NOMO-1 treated with dmso at 0.1 percent for 144 hours (cell line): ENCODE results near the gene IGLON5.
A peak's percentile ranks its signal among the peaks of the same experiment; 100 is the strongest.

Experiments used
- DNase-seq: peaks from one replicate; lab custom pipeline; 2025; ENCODE audit not compliant: unreplicated experiment; lab: John Stamatoyannopoulos, UW

IGLON5 gene

DNA sequence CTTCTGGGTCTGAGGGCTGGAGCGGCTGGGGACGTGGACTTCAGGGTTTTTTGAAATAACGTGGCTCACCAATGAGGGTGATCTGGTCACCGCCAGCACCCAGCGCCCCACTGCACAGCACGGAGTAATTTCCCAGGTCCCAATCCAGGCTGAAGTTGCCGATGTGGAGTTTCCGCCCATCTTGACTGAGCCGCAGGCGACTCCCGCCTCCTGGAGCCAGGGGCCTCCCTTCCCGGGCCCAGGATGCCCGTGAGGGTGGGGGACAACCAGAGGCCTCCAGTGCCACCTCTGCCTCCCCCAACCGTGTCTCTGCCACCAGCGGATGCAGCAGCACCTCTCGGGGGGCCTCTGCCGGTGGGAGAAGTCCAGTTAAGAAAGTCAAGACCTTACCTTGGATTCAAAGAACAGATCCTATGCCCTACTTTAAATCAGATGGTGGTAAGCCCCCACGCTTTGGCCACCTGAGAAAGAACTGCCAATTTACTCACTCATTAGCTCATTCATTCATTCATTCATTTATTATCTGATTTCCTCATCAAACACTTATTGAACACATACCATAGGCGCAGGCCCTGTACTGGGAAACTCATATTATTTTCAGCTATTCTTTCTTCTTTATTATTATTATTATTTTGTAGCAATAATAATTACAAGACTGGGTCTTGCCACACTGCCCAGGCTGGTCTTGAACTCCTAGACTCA lies 26.6 kb downstream of the IGLON5 start:
- DNase-seq, result no peak

DNA sequence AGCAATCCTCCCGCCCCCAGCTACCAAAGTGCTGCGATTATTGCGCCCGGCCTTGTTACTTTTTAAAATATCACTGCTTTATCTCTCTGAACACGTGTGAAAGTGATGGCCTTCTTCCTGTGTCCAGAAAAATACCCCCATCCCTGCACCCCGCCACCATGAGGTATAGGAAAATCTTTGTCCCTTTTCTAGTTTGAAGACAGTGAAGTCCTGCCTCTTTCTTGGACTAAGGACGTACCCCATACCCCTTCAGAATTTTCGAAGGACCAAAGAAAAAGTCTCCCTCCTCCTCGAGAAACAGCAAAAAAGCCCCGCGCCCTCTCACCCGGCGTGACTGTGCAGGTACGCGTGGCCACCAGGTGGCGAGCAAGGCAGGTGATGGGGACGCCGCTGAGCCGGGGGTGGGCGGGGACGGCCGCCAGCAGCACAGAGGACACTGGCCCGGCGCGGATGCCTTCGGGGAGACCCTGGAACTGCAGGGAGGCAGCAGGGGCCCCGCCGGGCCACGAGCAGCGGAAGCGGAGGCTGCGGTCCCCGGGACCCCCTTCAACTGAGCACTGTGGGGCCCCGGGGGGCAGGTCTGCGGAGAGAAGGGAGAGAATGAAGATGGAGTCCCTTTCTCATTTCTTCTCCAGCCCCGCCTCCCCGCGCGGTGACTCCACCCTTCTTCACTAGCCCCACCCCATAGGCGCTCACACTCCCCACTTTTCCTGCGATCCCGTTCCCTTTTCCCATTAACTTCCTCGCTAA lies 27.3 kb downstream of the IGLON5 start:
- DNase-seq, result peak; percentile 63

DNA sequence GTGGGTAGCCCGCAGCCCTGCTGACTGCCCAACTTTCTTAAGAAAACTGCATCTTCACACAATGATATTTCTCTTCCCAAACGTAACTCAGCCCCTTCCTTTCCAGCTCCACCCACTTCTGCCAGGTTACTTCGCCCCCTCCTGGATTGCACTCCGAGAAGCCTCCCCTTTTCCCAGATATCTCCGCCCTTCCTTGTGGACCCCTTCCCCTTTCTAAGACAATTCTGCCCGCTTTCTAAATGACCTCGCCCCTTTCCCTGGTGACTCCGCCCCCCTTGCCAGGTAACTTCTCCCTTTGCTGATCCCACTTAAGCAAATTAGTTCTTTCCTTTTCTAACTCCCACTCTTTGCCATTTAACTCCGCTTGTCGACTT lies 27.9 kb downstream of the IGLON5 start:
- DNase-seq, result no peak

DNA sequence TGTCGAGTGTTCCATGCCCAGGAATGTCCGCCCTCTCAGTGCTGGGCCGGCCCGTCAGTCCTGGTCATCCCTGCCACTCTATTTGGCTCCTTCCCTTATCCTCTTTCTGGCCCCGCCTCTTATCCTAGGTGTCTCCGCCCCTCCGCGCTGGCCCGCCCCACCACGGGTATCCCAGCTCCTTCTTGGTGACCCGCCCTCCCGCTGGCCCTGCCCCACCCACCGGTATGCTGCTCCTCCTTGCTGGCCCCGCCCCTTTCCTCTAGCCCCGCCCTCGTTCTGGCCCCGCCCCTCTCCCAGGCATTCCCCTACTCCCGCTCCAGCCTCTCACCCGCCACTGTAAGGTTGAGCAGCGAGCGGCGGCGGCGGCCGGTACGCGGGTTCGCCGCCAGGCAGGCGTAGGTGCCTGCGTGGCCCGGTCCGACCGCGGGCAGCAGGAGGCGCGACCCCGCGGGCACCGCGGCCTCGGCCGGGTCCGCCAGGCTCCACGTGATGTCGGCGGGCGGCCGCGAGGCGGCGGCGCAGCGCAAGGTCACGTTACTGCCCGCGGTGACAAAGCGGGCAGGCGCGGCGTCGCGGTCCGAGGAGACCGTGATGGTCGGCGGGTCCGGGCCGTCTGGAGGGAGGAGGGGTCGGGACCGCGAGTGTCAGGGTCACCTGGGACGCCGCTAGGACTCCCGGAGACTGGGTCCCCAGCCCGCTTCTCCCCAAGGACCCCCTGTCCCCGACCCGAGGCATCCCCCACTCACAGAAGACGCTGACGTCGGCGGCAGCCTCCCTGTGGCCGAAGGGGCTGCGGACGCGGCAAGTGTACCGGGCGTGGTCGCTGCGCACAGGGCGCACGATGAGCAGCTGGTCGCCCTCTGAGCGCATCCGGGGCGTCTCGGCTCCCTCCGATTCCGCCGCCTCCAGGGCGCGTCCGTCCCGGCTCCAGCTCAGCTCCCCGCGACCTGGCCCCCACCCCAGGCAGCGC lies 28.5 kb downstream of the IGLON5 start:
- peak; percentile 91 for DNase-seq

DNA sequence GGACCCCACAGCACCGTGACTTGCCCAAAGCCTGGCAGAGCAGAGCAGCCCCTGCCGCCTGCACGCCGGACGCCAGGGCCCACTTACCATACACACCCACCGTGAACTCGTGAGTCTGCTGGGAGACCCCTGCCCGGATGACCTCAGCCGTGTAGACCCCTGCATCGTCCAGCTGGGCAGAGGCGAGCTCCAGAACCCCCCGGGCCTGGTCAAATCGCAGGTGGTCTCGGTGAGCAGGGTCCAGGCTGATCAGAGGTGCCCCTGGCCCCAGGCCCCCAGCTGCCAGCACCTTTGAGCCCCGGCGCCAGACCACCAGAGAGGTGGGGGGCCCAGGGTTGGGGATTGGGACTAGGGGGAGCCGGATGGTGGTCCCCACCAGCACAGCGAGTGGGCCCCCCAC lies 29.6 kb downstream of the IGLON5 start:
- DNase-seq, result no peak

DNA sequence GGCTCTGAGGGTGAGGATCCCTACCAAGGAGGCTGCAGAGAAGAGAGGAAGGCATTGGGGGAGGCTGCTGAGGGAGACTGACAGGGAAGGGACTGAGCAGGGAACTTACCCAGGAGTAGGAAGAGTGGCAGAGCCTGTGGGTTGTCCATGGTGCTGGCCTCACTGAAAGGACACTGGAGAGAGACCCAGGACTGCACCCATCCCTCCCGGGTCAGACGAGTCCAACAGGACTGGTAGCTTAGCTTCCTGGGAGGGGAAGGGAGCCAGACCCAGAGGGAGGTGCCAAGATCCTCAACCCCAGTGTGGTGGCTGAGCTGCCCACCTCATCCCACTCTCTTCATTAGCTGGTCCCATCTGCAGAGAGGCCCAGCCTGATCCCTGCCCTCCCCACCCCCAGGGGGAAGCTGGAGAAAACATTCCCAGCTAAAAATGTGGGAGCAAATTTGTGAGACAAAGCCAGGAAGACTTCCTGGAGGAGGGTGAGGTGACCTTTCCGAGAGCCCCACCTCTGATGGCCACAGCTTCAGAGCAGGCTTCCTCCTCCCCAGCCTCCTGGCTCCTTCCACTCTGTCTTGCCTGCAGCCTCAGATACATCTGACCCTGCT lies 30.6 kb downstream of the IGLON5 start, which contains the start of gene VSIG10L:
VSIG10L (minus strand) TSS at position 164 of the 605 bp plus-strand sequence; CDS start at position 149, 15 bp downstream.
- DNase-seq, result no peak

DNA sequence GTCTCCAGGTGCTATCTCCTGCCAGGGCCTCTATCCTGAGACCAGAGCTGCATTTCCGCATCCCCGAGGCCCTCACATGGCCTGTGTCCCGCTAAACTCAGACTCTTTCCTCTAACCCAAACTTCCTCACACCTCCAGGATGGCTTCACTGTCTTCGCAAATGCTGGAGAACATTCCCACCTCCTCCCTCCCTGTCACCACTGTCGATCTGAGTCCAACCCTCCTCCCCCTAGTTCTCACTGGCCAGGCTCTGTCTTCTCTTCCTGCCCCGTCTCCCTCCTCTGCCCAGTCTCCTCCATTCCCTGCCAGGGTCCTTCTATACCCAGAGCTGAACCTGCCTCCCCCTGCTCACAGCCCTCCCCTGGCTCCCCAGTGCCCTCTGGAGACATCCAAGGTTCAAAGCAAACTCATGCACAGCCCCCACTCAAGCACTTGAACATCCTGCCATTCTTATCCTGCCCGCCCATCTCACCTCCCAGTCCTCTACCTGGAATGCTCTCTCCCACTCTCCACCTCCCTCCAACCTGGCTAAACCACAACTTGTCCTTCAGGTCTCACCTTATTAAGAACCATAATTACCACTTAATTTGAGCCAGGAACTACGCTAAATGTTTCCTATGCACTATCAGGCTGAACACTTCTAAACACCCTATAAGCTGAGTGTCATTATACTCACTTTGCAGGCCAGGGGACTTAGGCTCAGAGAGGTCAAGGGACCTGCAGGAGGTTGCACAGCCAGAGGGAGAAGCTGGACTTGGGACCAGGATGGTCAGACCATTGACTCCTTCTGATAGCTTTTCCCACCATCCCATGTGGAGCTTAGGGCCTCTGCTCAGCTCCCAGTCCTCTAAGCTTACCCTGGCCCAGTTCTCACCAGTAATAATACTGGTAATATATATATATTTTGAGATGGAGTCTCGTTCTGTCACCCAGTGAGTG lies 31.5 kb downstream of the IGLON5 start:
- no peak for DNase-seq

DNA sequence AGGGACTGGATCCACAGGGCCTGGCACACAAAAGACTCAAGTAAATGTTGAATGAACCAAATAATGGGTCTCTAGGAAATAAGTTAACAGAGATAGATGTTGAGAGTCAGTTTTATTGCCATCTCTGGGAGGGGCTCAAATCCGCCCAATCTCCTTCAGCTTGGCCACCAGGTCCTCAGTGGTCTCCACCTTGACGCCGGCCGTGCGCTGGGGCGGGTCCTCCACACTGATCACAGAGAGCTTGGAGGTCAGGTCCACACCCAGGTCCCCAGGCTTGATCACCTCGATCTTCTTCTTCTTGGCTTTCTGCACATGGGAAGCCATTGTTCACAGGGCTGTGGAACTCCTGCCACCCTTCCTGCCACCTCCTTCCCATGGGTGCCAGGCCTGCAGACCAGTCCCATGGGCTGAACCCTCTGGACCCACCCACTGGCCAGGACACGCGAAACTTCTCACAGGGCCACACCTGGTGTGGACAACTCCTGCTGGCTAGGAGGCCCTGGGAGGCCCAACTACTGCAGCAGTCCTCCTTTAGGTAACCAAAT lies 33.7 kb downstream of the IGLON5 start:
- no peak for DNase-seq

DNA sequence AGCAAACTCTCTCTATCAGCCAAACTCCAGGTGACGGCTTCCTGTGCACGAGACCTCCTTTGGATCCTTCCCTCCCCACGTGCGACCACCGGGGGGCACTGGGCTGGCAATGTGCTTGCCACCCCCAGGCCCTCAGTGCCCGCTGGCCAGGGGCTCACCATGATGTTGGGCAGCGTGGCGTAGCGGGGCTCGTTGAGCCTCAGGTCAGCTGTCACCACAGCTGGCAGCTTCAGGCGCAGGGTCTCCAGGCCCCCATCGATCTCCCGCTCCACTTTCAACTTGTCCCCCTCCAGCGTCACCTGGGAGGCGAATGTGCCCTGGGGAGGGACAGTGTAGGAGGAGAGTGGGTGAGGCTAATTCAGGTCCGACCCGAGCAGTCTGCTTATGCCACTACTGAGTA lies 35.3 kb downstream of the IGLON5 start:
- no peak for DNase-seq

DNA sequence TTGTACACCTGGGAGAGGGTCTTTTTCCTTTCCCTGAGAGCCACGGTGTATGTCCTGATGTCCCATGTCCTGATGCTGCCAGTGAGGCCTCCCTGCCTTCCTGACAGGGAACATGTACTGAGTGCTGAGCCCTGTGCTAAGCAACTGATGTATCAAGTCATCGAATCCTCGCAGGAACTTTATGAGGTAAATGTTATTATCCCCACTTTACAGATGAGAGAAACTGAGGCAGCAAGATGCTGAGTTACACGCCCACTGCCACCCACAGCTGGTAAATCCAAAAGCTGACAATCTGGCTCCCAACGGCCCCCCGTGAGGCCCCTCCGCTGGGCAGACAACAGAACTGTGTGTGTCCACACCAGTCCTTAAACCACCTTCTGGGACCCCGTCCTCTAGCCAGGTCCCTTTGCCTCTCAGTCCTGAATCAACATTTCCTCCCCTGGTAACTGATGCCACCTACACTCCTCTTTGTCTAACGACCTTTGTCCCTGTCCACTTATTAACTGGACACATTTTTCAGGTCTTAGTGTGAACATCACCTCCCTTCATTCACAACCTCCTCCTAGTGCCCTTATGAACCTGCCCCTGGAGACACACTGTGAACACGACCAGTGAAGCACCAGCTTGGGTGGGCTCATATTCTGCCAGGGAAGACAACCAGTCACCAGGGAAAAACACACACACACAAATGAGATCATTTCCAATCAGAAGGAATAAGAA lies 35.9 kb downstream of the IGLON5 start:
- DNase-seq, result no peak

DNA sequence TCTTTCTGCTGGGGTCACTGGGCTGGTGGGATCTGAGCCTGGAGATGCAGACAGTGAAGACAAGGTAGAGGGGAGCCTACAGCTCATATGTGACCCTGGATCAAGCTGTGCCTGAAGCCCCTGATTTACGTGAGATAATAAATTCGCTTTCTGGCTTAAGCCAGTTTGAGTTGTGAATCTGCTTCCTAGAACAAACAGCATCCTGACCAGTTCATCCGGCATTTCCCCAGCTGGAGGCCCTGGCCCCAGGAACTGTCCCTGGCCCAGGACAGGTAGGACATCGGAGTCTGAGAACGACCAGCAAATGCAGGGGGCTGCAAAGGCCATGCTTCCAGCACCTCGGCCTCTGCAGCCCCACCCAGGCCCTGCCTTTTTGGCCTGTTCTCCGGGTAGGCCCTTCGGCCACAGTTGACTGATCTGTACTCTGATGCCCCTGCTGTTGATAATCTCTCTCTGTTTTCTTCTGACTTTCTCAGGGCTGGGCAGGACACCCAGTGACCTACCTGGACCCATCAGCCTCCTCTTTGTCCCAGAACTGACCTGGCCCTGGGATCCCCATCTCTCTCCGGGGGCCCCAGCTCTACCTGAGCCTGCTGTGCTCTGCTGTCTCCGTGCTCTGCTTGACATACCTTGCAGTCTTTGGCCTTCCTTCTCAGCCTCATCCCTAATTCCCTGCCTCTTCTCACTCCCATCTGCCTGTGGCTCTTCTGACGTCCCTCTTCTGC lies 40.0 kb downstream of the IGLON5 start:
- DNase-seq, result no peak

DNA sequence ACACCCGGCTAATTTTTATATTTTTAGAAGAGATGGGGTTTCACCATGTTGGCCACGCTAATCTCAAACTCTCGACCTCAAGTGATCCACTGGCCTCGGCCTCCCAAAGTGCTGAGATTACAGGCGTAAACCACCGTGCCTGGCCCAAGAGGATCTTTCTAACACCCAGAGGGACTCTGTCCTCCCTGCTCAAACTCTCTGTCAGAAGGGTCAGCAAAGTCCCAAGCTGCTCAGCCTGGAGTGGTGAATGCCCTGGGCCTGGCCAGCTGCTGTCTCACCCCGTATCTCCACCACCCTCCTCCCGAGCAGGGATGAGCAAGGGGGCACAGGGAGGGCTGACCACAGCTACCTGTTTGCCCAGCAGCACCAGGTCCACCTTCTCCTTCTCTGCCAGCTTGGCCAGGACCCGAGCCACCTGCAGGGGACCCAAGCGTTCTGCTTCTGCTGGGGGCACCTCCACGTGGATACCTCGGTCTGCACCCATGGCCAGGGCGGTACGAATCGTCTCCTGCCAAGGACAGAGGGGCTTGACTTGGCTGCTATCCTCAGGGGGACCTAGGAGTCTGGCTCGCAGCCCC lies 41.4 kb downstream of the IGLON5 start:
- DNase-seq, result no peak

DNA sequence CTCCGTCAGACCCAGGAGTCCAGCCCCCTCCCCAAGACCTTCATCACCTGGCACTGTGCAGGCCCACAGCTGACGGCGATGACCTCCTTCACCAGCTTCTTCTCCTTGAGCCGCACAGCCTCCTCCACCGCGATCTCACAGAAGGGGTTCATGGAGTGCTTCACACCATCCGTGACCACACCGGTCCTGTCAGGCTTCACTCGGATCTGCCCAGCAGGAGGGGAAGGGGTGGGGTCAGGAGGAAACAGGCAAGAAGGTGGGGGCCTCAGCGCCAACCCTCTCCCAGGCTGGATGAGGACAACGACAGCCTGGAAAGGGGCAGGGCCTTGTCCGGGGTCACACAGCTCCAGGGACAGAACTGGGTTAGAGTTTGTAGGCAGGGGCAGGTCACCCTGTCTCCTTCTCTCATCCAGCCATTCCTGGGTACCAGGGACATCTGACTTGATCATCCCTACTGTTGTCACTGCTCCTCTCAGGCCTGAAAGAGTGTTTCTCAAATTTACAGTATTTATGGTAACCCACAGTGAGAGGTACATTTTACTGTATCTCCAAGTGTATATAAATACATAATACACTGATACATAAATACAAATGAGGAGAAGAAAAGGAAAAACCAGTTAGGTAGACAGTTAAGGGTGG lies 42.8 kb downstream of the IGLON5 start:
- no peak for DNase-seq

DNA sequence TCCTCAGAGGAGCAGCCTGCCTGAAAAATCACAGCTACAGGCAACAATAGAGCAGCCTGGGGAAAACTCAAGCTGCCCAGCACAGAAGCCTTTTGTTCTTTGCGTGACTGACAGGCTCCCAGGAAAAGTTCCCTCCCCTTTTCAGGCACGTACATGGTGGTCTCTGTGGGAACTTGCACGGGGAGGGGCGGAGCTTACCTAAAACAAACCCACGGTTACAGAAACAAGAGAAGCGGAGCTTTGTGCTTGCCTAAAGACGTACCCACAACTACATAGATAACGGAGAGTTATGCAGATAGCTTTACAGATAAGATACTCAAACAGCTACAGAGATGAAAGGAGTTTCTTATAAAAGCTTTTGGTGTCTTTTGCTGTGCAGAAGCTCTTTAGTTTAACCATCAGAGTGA lies 43.3 kb downstream of the IGLON5 start:
- no peak for DNase-seq

DNA sequence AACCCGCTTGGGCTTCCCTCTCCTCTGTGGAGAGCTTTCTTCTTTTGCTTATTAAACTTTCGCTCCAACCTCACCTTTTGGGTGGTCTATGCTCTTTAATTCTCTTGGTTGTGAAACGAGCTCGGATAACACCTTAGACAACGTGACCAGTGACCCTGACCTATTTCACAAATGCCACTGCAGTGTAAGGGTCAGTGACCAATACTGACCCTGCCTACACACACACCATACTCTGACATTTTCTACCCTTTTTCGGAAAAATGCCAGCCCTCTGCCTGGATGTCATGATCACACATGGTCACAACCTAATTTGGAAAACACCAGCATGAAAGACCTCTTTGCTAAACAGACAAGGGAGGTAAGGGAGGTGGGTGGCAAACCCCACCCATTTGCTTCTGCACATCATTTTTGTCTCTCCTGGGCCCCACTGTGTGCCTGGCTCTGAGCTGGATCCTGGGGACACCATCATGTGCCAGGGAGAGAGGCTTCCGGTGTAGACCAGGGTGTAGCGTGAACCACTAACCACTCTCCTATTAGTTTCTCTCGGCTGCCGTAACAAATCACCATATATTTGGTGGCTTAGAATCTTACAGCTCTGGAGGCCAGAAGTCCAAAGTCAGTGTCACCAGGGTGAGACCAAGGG lies 44.8 kb downstream of the IGLON5 start:
- no peak for DNase-seq

DNA sequence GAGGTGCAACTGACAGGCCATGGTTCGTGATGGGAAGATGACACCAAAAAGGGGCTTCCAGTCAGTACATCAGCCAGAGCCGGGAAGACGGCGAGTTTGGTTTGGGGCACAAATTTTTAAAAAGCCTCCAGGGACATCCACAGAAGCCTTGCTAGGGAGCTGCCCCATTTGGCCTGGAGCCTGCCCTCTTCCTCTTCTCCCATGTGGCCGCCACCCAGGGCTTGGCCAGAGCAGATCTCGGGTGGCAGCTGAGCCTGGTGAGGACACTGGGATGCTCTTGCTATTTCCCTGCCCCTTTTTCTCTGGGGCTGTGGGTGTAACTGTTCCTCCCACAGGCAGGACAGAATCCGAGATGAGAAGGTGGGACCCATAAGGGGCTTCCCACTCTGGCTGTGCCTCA lies 46.5 kb downstream of the IGLON5 start:
- no peak for DNase-seq

DNA sequence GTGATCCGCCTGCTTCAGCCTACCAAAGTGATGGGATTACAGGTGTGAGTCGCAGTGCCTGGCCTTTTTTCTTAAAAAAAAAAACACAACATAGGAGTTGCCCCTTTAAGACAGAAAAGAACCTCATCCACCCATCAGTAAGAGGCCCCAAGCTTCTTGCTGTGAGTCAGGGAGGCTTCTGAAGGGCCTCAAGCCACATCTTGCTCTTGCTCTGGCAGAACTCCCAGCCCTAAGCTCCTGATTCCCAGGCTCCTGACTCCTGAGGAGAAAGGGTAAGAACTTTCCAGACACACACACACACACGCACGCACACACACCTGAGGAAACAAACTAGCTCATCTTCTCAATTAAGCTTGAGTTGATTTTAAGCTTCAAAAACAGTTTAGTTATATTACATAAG lies 47.9 kb downstream of the IGLON5 start:
- DNase-seq, result no peak
